ENCODE results near the gene CDH22. TPM values are rescaled to one million over a fixed set of nuclear protein-coding genes. Genes with fewer than 3 reads are reported as not detected.

The CDH22 gene
- total and polyA plus RNA-seq, 4 donors, result 0.03 to 0.25 (median 0.09) TPM

DNA sequence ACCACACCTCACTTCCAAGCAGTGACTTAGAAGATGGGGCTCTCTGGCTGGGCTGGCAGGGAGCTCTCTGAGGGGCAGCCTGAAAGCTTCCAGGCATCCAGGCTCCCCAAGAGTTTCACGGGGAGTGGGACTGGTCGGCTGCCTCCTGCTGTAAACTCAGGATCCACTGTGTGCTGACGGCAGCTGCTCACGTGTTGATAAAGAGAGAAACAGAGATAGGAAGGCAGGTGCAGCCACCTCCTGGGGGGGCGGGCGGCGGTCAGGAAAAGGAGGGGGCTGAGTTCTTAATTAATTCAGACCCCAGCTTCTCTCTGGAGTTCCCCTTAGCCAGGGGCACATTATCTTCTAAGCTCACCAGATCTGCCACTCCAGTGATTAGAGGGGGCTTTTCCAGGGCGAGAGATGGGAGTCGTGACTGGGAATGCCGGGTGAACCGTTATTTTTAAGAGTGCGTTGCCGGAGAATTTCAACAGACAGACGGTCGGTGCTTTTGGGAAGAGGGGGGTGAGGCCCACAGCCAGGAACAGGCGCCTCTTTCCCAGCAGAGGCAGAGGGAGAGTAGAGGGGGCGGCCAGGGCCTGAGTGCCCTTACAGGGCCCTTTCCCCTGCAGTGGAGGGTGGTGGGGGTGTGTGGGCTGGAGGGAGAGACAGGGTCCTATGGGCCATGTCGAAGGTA is 119.3 kb downstream of the CDH22 start:
- WGBS, 2 donors, result 35 to 48% methylated on average over 18 of the region's 18 CpGs
- Histone ChIP-seq H3K4me3 (no peak overlapping the region), H3K9ac (ENCODE audit: insufficient read depth in 1 of 2, low read length in 2 of 2) (no peak overlapping the region), H3K27me3 (ENCODE audit: control insufficient read depth in 3 of 3, insufficient read depth in 3 of 3, low read length in 2 of 3) (peaks cover 0 to 18% (median 5%) of the 10 kb centered on the region in 3 donors), H3K27ac (ENCODE audit: low read depth in 1 of 2, low read length in 1 of 2) (no peak overlapping the region), H3K36me3 (ENCODE audit: control insufficient read depth in 4 of 4, insufficient read depth in 4 of 4, low read length in 4 of 4) (no peaks in the 10 kb centered on the region), H3K4me1 (ENCODE audit: control insufficient read depth in 5 of 5, insufficient read depth in 5 of 5, low read length in 5 of 5) (no peaks in the 10 kb centered on the region), H3K9me3 (ENCODE audit: control insufficient read depth in 4 of 4, insufficient read depth in 3 of 4, low read length in 3 of 4) (peaks cover 0 to 5% (median 0%) of the 10 kb centered on the region in 4 donors)
- TF ChIP-seq, protein P1, sequence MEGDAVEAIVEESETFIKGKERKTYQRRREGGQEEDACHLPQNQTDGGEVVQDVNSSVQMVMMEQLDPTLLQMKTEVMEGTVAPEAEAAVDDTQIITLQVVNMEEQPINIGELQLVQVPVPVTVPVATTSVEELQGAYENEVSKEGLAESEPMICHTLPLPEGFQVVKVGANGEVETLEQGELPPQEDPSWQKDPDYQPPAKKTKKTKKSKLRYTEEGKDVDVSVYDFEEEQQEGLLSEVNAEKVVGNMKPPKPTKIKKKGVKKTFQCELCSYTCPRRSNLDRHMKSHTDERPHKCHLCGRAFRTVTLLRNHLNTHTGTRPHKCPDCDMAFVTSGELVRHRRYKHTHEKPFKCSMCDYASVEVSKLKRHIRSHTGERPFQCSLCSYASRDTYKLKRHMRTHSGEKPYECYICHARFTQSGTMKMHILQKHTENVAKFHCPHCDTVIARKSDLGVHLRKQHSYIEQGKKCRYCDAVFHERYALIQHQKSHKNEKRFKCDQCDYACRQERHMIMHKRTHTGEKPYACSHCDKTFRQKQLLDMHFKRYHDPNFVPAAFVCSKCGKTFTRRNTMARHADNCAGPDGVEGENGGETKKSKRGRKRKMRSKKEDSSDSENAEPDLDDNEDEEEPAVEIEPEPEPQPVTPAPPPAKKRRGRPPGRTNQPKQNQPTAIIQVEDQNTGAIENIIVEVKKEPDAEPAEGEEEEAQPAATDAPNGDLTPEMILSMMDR (IDR thresholded peaks at IDR 0.05; ENCODE audit: control extremely low read depth, extremely low read depth), result no peak
- no peak for ATAC-seq (ENCODE audit: insufficient read depth, low FRiP score)
- no peak for DNase-seq

DNA sequence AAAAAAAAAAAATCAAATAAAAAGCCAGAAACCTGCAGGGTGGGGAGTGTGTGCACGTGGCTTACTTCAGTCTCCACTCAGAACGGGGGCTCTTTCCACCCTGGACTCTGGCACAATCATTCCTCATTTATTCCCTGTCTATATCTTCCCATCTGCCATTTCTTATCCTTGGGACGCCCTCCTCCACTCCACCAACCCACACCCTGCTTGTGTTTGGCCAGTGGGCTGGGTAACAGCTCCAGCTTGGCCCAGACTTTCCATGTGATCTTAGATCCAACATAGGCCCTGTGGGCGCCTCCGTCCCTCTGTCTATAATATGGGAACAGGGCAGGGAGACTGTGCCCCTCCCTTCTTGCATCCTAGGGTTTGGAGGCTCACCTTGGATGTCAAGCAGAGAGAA is 122.1 kb downstream of the CDH22 start:
- TF ChIP-seq, protein P1 (IDR thresholded peaks at IDR 0.05; ENCODE audit: control extremely low read depth, extremely low read depth), result no peak
- peaks cover 3 to 14% (median 5%) of the 10 kb centered on the region in 3 donors for H3K27me3 ChIP-seq (ENCODE audit: control insufficient read depth in 3 of 3, insufficient read depth in 3 of 3, low read length in 2 of 3)
- peaks cover 0 to 5% (median 0%) of the 10 kb centered on the region in 4 donors for H3K9me3 ChIP-seq (ENCODE audit: control insufficient read depth in 4 of 4, insufficient read depth in 3 of 4, low read length in 3 of 4)
- peaks cover 0 to 5% (median 0%) of the 10 kb centered on the region in 5 donors for H3K4me1 ChIP-seq (ENCODE audit: control insufficient read depth in 5 of 5, insufficient read depth in 5 of 5, low read length in 5 of 5)
- H3K27ac ChIP-seq (ENCODE audit: low read depth in 1 of 2, low read length in 1 of 2), result no peak overlapping the region
- H3K4me3 ChIP-seq, result no peak overlapping the region
- no peak overlapping the region for H3K9ac ChIP-seq (ENCODE audit: insufficient read depth in 1 of 2, low read length in 2 of 2)
- WGBS, 2 donors, result 77 to 92% methylated on average over 5 of the region's 5 CpGs
- ATAC-seq (ENCODE audit: insufficient read depth, low FRiP score) (no peak), DNase-seq (no peak)
- no peaks in the 10 kb centered on the region for H3K36me3 ChIP-seq (ENCODE audit: control insufficient read depth in 4 of 4, insufficient read depth in 4 of 4, low read length in 4 of 4)

DNA sequence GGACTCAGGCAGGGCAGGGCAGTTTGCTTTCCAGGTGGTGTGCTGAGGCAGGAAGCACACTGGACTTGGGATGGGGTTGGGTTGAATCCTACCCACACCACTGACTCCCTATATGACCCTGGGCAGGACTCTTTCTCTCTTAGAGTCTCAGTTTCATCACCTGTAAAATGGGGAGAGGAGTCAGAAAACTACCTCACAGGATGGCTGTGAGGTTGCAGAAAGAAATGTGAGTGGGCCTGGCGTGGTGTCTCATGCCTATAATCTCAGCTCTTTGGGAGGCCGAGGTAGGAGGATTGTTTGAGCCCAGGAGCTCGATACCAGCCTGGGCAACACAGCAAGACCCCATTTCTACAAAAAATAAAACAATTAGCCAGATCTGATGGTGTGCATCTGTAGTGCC is 122.9 kb downstream of the CDH22 start:
- H3K36me3 ChIP-seq (ENCODE audit: control insufficient read depth in 4 of 4, insufficient read depth in 4 of 4, low read length in 4 of 4), result no peaks in the 10 kb centered on the region
- peaks cover 3 to 16% (median 7%) of the 10 kb centered on the region in 3 donors for H3K27me3 ChIP-seq (ENCODE audit: control insufficient read depth in 3 of 3, insufficient read depth in 3 of 3, low read length in 2 of 3)
- peaks cover 0 to 3% (median 0%) of the 10 kb centered on the region in 4 donors for H3K9me3 ChIP-seq (ENCODE audit: control insufficient read depth in 4 of 4, insufficient read depth in 3 of 4, low read length in 3 of 4)
- H3K4me3 ChIP-seq, result no peak overlapping the region
- no peak for ATAC-seq (ENCODE audit: insufficient read depth, low FRiP score)
- DNase-seq, result no peak
- no peak overlapping the region for H3K9ac ChIP-seq (ENCODE audit: insufficient read depth in 1 of 2, low read length in 2 of 2)
- WGBS, 2 donors, result 85 to 95% methylated on average over 3 of the region's 3 CpGs
- H3K27ac ChIP-seq (ENCODE audit: low read depth in 1 of 2, low read length in 1 of 2), result no peak overlapping the region
- TF ChIP-seq, protein P1 (IDR thresholded peaks at IDR 0.05; ENCODE audit: control extremely low read depth, extremely low read depth), result no peak
- peaks cover 0 to 5% (median 0%) of the 10 kb centered on the region in 5 donors for H3K4me1 ChIP-seq (ENCODE audit: control insufficient read depth in 5 of 5, insufficient read depth in 5 of 5, low read length in 5 of 5)

Data from lung (tissue), 12 donors.